Body of pancreas (tissue), 4 donors: ENCODE results near the gene SKI. TPM values are rescaled to one million over a fixed set of nuclear protein-coding genes. Genes with fewer than 3 reads are reported as not detected.
A peak's percentile ranks its signal among the peaks of the same experiment; 100 is the strongest.

Experiments
- ATAC-seq: fragments of 150-250 bp; one replicate; pipeline ENCODE4 v1.9.1; 2016
- DNase-seq, 4 donors: peaks; one replicate each; pipeline ENCODE4 v3.0.0-alpha.2; 2019
- H3K27ac ChIP-seq, 4 donors: fragments of 200-600 bp; sonication (generic); 1 replicate in 3 of 4; 2 replicates in 1 of 4; pipeline versions ENCODE4 v1.5.1 to v1.6.1; 2016 to 2019; ENCODE audit warnings: mild to moderate bottlenecking in 1 of 4, mixed read lengths in 1 of 4, moderate library complexity in 1 of 4
- H3K27me3 ChIP-seq, 2 donors: fragments of 200-600 bp; sonication (generic); one replicate each; pipeline ENCODE4 v1.6.0; 2016; ENCODE audit warnings: mild to moderate bottlenecking in 1 of 2
- H3K36me3 ChIP-seq, 2 donors: fragments of 200-600 bp; sonication (generic); replicated peaks in 1 of 2; 2 replicates each; pipeline ENCODE4 v1.5.1; 2016; ENCODE audit warnings: low read depth in 2 of 2; ENCODE audit not compliant: insufficient read depth in 1 of 2
- H3K4me1 ChIP-seq: fragments of 200-600 bp; sonication (generic); one replicate; pipeline ENCODE4 v1.6.0; 2016
- H3K4me3 ChIP-seq, 2 donors: fragments of 200-600 bp; sonication (generic); 1 replicate in 1 of 2; 2 replicates in 1 of 2; pipeline ENCODE4 v1.5.1; 2016 to 2019
- H3K9me3 ChIP-seq, 3 donors: fragments of 200-600 bp; sonication (generic); 1 replicate in 2 of 3; 2 replicates in 1 of 3; pipeline ENCODE4 v1.5.1; 2016
- CTCF ChIP-seq, 7 experiments: fragments of 450-650 bp in 4 of 7; fragments of 200-600 bp in 3 of 7; sonication (generic) in 3 of 7; IDR thresholded peaks; one replicate each; pipeline ENCODE4 v1.5.1; 2016 to 2019; ENCODE audit warnings: antibody characterized with exemption in 7 of 7
- POLR2A ChIP-seq, 3 donors: fragments of 450-650 bp; IDR thresholded peaks; one replicate each; pipeline ENCODE4 v1.6.1; 2016; ENCODE audit warnings: antibody characterized with exemption in 3 of 3, mild to moderate bottlenecking in 2 of 3
- WGBS, 2 donors: methylation state at CpG; one replicate each; pipeline ENCODE4 v1.1.5; 2017; 5-methylcytosine and 5-hydroxymethylcytosine counted together
- intact Hi-C: fragments of 100-400 bp; cut with DNase I; formaldehyde crosslinking; loops from one replicate; pipeline ENCODE4 v1.15.1; 2023
- total RNA-seq, 2 donors: library from RNA; depleted of rRNA; stranded (reverse); fragments of >200 nt; gene quantifications; one replicate each; pipeline ENCODE4 v1.1.0, GENCODE V29; 2016

The SKI gene
- total RNA-seq, 2 donors from 2014 or later, result 15.8 to 33.0 TPM

- Histone ChIP-seq H3K27me3 (no peaks in the 10 kb centered on the region), H3K27ac (peak overlapping the region in 3 of 4 donors; percentile 21 to 66 (median 48)), H3K4me3 (no peak overlapping the region), H3K36me3 (no peaks in the 10 kb centered on the region), H3K9me3 (no peaks in the 10 kb centered on the region), H3K4me1 (peaks cover 7% of the 10 kb centered on the region)
- WGBS, 2 donors, result 60 to 80% methylated on average over 33 to 41 of the region's 41 CpGs
- TF ChIP-seq POLR2A (IDR thresholded peaks at IDR 0.05) (peak in 1 of 3 donors; percentile 10), CTCF (IDR thresholded peaks at IDR 0.05) (no peak)
- peak; percentile 45 for ATAC-seq
- intact Hi-C loops, result no loop called here
- peak; percentile 30 to 84 (median 56) for DNase-seq
These were observed 62.7 kb downstream of the SKI start for GRCh38 chr1:2290595-2291510.

GRCh38 chr1:2291577-2291976 is 63.5 kb downstream of the SKI start:
- Histone ChIP-seq H3K27me3 (no peaks in the 10 kb centered on the region), H3K4me1 (peaks cover 7% of the 10 kb centered on the region), H3K27ac (peak overlapping the region in 1 of 4 donors; percentile 34), H3K9me3 (no peaks in the 10 kb centered on the region), H3K4me3 (no peak overlapping the region), H3K36me3 (no peaks in the 10 kb centered on the region)
- TF ChIP-seq POLR2A (IDR thresholded peaks at IDR 0.05), result no peak
- TF ChIP-seq CTCF (IDR thresholded peaks at IDR 0.05), result no peak
- WGBS, 2 donors, result 63 to 84% methylated on average over 5 of the region's 5 CpGs
- DNase-seq (no peak), ATAC-seq (no peak)
- intact Hi-C loops, result no loop called here

GRCh38 chr1:2292725-2293450 is 64.8 kb downstream of the SKI start:
- 92 to 95% methylated on average over 18 to 29 of the region's 30 CpGs for WGBS, 2 donors
- Histone ChIP-seq H3K36me3 (no peaks in the 10 kb centered on the region), H3K27me3 (no peaks in the 10 kb centered on the region), H3K4me1 (peaks cover 7% of the 10 kb centered on the region), H3K27ac (no peak overlapping the region), H3K4me3 (no peak overlapping the region), H3K9me3 (no peaks in the 10 kb centered on the region)
- no peak for TF ChIP-seq POLR2A (IDR thresholded peaks at IDR 0.05)
- TF ChIP-seq CTCF (IDR thresholded peaks at IDR 0.05), result no peak
- intact Hi-C loops, result no loop called here
- DNase-seq (no peak), ATAC-seq (no peak)

GRCh38 chr1:2294033-2294724 is 66.1 kb downstream of the SKI start:
- Histone ChIP-seq H3K36me3 (no peaks in the 10 kb centered on the region), H3K9me3 (no peaks in the 10 kb centered on the region), H3K4me1 (peaks cover 2% of the 10 kb centered on the region), H3K4me3 (no peak overlapping the region), H3K27ac (no peak overlapping the region), H3K27me3 (no peaks in the 10 kb centered on the region)
- DNase-seq, result no peak
- no peak for TF ChIP-seq POLR2A (IDR thresholded peaks at IDR 0.05)
- TF ChIP-seq CTCF (IDR thresholded peaks at IDR 0.05), result no peak
- intact Hi-C loops, result no loop called here
- ATAC-seq, result no peak
- 83 to 89% methylated on average over 14 to 20 of the region's 23 CpGs for WGBS, 2 donors
